Dendritic cell treated with granulocyte-macrophage colony-stimulating factor and Interleukin-4, amounts not matched to agents 40 ng/mL and 50 ng/mL, for 4 days (primary cell): Measurements from ENCODE around the gene FAM217A.
"Not testable (repeated sequence)": the region's sequence is repeated elsewhere in the genome, so short reads cannot be mapped to it uniquely, and the experiment has no call there.

Experiments
- H3K27ac Mint-ChIP-seq: one replicate; pipeline ENCODE4 v1.8.0; 2022; ENCODE audit warnings: mild to moderate bottlenecking, mixed read lengths
- H3K27me3 Mint-ChIP-seq: one replicate; pipeline ENCODE4 v1.8.0; 2022; ENCODE audit warnings: mild to moderate bottlenecking, mixed read lengths
- H3K36me3 Mint-ChIP-seq: one replicate; pipeline ENCODE4 v1.8.0; 2022; ENCODE audit warnings: low read depth, mixed read lengths
- H3K4me1 Mint-ChIP-seq: one replicate; pipeline ENCODE4 v1.8.0; 2022; ENCODE audit warnings: low read depth, mixed read lengths
- H3K4me3 Mint-ChIP-seq: one replicate; pipeline ENCODE4 v1.8.0; 2022; ENCODE audit warnings: mild to moderate bottlenecking, moderate library complexity, mixed read lengths
- H3K9me3 Mint-ChIP-seq: one replicate; pipeline ENCODE4 v1.8.0; 2022; ENCODE audit warnings: mixed read lengths
- intact Hi-C: fragments of 100-400 bp; cut with micrococcal nuclease; formaldehyde crosslinking; loops from one replicate; pipeline ENCODE4 v1.15.0; 2022

FAM217A gene, protein sequence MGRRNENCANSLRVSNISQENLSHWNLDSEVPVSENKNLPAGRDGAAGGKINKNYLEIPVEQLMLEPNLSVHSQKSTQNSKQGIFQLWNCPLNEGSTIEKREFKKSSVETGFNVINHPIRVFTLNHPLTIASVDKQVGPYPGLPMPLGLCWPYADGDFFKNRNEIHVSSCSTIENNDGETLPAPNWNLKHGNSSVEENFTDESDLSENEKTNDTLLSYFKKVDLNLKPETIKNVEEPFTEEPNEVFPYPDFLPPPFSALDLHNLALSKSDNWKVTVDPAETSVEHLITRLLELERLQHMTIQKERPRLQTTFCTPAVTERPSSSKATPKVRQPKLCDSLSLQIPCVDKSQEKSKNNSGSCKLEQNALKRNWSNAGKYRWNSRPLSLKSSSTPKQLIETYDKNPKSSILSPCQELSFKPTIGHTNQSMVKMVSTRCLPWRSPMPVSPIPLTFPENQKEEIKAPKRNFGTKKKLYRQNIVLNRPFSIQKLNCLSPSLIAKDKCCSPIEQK

DNA sequence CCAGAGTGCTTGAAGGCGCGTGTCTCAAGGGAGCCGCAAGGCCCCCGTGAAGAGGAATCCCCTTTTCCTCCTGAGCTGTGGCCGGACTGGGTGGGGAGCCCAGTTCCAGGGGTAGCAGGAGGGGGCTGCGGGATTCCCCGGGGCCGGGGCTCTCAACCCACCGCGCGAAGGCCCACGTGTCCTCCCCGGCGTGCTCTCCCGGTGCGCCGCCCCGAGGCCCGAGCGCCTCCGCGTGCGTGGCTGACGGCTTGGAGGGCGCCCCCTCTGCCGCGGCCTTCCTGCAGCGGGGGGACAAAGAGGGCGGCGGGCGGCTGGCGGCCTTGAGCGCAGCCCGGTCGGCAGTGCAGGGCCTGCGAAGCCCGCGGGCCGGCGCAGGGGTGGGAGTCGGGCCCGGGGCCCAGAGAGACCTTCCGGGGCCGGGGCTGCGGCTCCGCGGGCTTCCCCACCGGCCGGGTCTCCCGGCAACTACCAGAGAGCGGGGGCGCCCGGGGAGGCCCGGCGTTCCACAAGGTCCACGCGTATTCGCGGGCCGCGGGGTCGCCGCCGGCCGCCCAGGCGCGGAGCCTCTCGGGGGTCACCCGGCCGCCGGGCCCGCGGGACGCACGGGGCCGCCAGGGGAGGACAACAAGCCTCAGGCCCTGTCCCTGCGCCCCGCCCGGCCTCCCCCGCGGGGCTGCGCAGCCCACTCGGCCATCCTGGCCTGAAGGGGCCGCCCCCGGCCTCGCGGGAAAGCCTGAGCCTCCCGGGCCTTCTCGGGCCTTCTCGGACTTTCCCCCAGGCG lies at the start of gene FAM217A:
Gene FAM217A (minus strand): TSS at position 447 of the 781 bp plus-strand sequence. CDS start 1,723 bp downstream, outside the sequence.
- Mint-ChIP-seq H3K36me3 (no peaks in the 10 kb centered on the region), H3K27me3 (peaks cover 20% of the 10 kb centered on the region), H3K9me3 (no peaks in the 10 kb centered on the region), H3K4me3 (no peak within 1 kb of the TSS), H3K4me1 (no peaks in the 10 kb centered on the region), H3K27ac (no peak within 1 kb of the TSS)
- intact Hi-C loops, result no loop called here

DNA sequence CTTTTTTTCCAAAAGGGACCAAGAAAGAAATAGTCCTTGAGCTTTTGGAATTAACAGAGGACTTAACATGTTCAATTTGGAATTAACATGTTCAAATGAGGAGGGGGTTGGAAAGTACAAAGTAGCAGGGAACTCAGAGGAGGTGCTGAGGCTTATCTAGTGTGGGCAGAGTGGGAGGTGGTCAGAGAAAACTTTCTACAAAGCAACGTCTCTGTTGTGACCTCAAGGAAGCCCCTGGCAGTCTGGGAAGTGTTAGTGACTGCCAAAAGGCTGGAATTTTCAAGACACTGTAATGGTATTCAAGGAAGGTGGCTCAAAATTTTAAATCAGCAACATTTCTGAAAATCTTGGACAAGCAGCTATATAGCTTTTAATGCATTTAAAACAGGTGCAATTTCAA lies 49.1 kb upstream of the FAM217A start:
- peaks cover 82% of the 10 kb centered on the region for H3K36me3 Mint-ChIP-seq
- H3K4me3 Mint-ChIP-seq, result no peak overlapping the region
- H3K9me3 Mint-ChIP-seq, result no peaks in the 10 kb centered on the region
- intact Hi-C loops, result loop anchor here (10.0 kb wide), 1 partner anchor 73 kb away; no protein-coding TSS in a partner anchor
- no peaks in the 10 kb centered on the region for H3K27me3 Mint-ChIP-seq
- no peak overlapping the region for H3K27ac Mint-ChIP-seq
- peaks cover 12% of the 10 kb centered on the region for H3K4me1 Mint-ChIP-seq

DNA sequence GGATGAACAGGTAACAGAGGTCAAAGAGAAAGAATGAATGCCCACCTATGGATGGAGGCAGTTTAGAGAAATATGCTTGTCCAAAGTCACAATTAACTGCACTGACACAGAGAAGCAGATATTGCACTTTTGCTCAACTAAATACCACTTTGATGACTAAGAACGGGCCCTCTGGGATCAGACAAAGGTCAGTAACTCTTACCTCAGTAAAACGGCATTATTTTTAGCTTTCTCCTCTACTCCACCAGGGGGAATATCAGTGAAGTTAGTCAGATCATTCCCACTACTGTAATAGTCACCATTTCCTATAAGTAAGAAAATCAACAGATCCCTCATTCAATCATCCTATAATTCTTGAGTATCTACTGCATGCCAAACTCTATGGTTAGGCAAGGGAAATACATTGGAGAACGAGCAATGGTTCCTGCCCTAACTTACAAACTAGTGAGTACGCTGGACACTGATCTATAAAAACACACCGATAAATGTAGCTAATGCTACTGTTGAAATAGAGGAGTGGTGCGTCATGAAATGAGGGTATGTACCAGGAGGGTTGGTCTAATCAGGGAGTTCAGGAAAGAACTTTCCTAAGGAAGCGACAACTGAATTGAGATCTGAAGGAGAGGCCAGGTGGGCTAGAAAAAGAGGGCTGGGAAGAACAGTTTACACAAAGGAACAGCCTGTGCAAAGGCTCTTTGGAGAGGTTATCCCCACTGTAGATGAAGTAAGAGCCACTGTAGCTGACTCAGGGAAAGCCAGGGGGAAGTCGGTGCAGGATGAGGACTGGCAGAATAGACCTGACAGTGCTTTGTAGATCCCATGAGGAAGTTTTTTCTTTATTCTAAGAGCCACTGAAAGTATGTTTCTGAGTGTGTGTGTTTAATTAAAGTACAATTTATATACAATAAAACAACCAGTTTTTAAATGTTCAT lies 47.3 kb upstream of the FAM217A start:
- intact Hi-C loops, result loop anchor here (10.0 kb wide), 1 partner anchor 71 kb away; no protein-coding TSS in a partner anchor
- H3K4me1 Mint-ChIP-seq, result peaks cover 8% of the 10 kb centered on the region
- H3K36me3 Mint-ChIP-seq, result peaks cover 82% of the 10 kb centered on the region
- no peak overlapping the region for H3K4me3 Mint-ChIP-seq
- H3K9me3 Mint-ChIP-seq, result no peaks in the 10 kb centered on the region
- H3K27me3 Mint-ChIP-seq, result no peaks in the 10 kb centered on the region
- no peak overlapping the region for H3K27ac Mint-ChIP-seq

DNA sequence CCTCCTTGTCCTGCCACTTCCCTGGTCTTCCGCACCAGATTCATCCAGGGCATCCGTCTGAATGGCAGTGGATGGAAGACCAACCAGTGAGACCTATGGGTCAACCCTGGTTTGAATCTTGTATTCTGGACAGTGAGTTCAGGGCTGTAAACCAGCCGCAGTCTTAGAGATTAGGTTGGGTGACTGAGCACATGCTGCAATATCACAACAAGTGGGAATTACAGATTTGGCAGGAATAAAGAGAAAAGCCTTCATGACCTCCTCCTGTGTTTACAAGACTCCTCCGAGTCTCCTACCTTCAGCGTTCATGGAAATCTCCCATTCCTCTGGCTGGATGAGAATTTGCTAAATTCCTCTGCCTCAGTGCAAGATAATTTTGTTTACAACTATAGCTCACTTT lies 46.6 kb upstream of the FAM217A start:
- Mint-ChIP-seq H3K36me3 (peaks cover 84% of the 10 kb centered on the region), H3K27ac (no peak overlapping the region), H3K4me3 (no peak overlapping the region), H3K27me3 (no peaks in the 10 kb centered on the region), H3K4me1 (peaks cover 8% of the 10 kb centered on the region), H3K9me3 (no peaks in the 10 kb centered on the region)
- intact Hi-C loops, result loop anchor here (10.0 kb wide), 1 partner anchor 71 kb away; no protein-coding TSS in a partner anchor

DNA sequence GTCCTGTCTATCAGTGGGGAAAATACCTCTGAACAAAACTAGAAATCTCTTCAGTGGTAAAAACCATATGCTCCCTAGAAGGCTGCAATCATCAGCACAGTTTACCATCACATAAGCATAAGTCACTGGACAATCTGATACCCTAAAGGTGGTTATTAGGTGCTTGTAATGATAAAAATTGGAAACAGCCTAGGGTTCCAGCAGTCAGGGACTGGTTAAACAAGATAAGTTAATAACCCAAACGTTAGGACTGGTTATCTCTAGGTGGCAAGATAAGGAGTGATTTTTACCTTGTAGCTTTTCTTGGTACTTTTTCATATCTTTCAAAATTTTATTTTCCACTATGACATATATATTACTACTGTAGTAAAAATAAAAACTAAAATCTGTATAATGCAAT lies 45.4 kb upstream of the FAM217A start:
- no peak overlapping the region for H3K27ac Mint-ChIP-seq
- H3K4me3 Mint-ChIP-seq, result no peak overlapping the region
- intact Hi-C loops, result loop anchor here (10.0 kb wide), 1 partner anchor 70 kb away; no protein-coding TSS in a partner anchor
- H3K9me3 Mint-ChIP-seq, result no peaks in the 10 kb centered on the region
- peaks cover 8% of the 10 kb centered on the region for H3K4me1 Mint-ChIP-seq
- no peaks in the 10 kb centered on the region for H3K27me3 Mint-ChIP-seq
- H3K36me3 Mint-ChIP-seq, result peaks cover 82% of the 10 kb centered on the region

DNA sequence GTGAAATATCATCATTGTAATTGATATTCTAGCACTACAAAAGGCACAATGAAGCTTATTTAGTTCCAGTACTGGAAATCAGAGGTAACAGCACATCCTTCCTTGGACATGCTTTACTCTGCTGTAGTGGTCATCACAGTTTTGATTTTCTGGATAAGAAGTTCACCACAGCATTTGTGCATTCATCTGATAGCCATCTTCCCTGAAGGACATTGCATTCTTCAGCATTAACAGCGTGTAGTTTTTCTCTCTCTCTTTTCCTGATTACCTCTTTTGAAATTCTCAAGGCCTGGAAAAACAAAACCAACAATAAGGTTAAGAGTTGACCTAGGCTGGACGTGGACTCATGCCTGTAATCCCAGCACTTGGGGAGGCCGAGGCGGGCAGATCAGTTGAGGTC lies 36.8 kb upstream of the FAM217A start:
- intact Hi-C loops, result no loop called here
- Mint-ChIP-seq H3K27me3 (peaks cover 1% of the 10 kb centered on the region), H3K4me3 (no peak overlapping the region), H3K9me3 (peaks cover 12% of the 10 kb centered on the region), H3K36me3 (peaks cover 58% of the 10 kb centered on the region), H3K4me1 (no peaks in the 10 kb centered on the region), H3K27ac (no peak overlapping the region)

DNA sequence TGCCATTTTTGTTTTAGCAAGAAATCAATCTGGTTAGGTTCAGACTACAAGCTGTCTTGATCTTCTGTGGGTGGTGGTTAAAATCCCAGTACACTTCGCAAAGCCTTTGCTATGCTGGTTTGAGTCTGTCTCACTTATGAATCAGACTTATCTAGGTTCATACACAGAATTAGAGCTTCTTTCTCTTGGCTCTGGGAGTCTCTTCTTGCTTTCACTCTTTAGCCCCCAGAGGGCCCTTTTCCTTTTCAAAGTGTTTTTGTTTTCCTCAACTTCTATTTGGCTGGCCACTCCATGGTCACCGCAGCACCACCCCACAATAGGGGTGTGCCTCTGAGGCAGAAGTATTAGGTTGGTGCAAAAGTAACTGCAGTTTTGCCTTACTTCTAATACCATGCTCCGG lies 35.2 kb upstream of the FAM217A start:
- Mint-ChIP-seq H3K27ac (no peak overlapping the region), H3K27me3 (peaks cover 3% of the 10 kb centered on the region), H3K9me3 (peaks cover 12% of the 10 kb centered on the region), H3K4me1 (no peaks in the 10 kb centered on the region), H3K4me3 (no peak overlapping the region), H3K36me3 (peaks cover 45% of the 10 kb centered on the region)
- intact Hi-C loops, result no loop called here

DNA sequence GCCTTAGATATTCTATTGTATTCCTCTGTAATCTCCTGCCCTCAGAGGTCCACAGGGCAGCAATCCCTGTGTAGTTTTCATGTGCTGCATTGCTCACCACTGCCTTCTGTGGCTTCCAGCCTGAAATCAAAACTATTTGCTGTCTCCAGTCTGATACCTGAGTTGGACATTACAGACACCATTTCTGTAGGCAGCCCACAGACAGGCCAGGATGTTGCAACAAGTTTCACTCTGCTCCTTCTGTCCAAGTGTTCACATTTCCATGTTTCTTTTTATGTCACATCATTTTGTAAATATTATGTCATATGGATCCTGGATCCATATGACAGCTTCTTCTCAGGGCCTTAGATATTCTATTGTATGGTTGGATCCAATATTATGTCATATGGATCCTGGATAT lies 34.7 kb upstream of the FAM217A start:
- H3K4me1 Mint-ChIP-seq, result no peaks in the 10 kb centered on the region
- H3K27ac Mint-ChIP-seq, result no peak overlapping the region
- no peak overlapping the region for H3K4me3 Mint-ChIP-seq
- H3K9me3 Mint-ChIP-seq, result peaks cover 12% of the 10 kb centered on the region
- peaks cover 3% of the 10 kb centered on the region for H3K27me3 Mint-ChIP-seq
- H3K36me3 Mint-ChIP-seq, result peaks cover 41% of the 10 kb centered on the region
- intact Hi-C loops, result no loop called here

DNA sequence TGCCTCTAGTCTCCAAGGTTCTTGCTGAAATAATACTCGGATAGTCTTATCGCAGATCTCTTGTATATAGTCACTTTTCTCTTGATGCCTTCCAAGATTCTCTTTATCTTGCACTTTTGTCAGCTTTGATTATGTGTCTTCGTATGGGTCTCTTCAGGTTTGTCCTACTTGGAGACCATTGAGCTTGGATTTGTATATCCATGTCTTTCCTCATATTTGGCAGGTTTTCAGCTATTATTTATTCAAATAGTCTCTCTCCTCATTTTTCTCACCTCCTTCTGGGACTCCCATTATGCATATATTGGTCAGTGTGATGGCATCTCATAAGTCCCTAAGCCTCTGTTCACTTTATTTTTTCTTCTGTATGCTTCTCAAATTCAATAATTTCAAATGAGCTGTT lies 33.4 kb upstream of the FAM217A start:
- no peak overlapping the region for H3K27ac Mint-ChIP-seq
- H3K27me3 Mint-ChIP-seq, result peaks cover 3% of the 10 kb centered on the region

DNA sequence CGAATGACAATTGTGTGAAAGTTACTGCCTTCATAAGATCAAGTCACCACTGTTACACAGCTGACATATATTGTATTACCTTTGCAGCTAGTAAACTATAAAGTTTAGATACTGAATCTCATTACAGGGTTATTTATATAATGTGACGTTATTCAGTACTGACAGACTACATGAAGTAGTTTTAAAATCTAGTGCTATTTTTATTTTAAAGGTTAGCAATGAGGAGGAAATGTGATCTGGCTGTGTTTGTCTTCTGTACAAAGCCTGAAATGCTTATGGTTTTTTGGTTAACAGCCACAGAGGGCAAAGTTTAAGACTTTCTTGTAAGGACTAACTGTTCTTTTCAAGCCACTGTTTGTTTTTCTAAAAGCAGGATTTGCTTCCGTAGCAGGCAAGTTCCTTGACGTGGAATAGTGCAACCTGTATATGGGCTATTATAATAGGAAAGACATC lies 30.5 kb upstream of the FAM217A start:
- H3K27me3 Mint-ChIP-seq, H3K4me3 Mint-ChIP-seq, H3K36me3 Mint-ChIP-seq, intact Hi-C loops, H3K4me1 Mint-ChIP-seq, H3K27ac Mint-ChIP-seq: not testable (repeated sequence)
- H3K9me3 Mint-ChIP-seq, result peaks cover 12% of the 10 kb centered on the region

More for the DNA sequence above, 33.4 kb upstream of the FAM217A start:
- intact Hi-C loops, result no loop called here
- H3K4me1 Mint-ChIP-seq, result no peaks in the 10 kb centered on the region
- peaks cover 12% of the 10 kb centered on the region for H3K9me3 Mint-ChIP-seq
- H3K36me3 Mint-ChIP-seq, result peaks cover 28% of the 10 kb centered on the region
- H3K4me3 Mint-ChIP-seq, result no peak overlapping the region

DNA sequence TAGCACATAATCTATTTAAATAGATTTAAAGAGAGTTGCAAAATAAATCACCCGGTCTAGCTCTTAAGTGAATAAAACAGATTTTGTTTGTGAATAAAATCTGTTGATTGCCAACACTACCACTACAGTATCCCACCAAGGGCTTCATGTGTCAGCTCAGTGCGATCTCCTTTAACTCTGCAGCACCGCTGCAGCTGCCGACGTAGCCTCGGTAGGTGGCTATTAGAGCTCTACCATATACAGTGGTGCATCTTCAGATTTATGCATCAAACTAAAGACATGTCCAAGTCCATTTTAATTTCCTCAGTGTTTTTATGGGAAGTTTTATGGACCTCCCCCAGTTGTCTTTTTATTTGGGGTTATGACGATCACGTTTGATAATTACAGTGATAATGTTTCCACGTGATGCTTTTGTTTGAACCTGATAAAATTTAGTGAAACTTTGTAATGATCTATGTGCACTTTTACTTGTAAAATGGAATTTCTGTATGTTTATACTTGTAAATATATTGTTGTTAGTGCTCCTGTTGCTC lies 29.7 kb upstream of the FAM217A start:
- Mint-ChIP-seq H3K9me3 (peaks cover 12% of the 10 kb centered on the region), H3K4me1 (no peaks in the 10 kb centered on the region), H3K27ac (no peak overlapping the region), H3K27me3 (peaks cover 3% of the 10 kb centered on the region), H3K4me3 (no peak overlapping the region), H3K36me3 (no peaks in the 10 kb centered on the region)
- intact Hi-C loops, result no loop called here

DNA sequence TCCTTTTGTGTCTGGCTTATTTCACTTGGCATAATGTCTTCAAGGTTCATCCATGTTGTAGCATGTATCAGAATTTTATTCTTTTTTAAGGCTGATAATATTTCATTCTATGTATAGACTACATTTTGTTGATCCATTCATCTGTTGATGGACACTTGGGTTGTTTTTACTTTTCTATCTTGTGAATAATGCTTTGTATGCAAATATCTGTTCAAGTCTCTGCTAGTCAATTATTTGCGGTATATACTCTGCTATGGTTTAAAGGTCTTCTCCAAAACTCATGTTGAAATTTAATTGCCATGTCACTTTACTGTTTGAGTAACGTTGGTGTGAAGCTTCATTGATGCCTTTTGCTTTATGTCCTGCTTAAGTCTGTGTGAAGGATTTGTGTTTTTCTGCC lies 28.9 kb upstream of the FAM217A start:
- Mint-ChIP-seq H3K4me1 (no peaks in the 10 kb centered on the region), H3K9me3 (peaks cover 9% of the 10 kb centered on the region), H3K4me3 (no peak overlapping the region), H3K27ac (no peak overlapping the region), H3K27me3 (peaks cover 3% of the 10 kb centered on the region), H3K36me3 (no peaks in the 10 kb centered on the region)
- intact Hi-C loops, result no loop called here

DNA sequence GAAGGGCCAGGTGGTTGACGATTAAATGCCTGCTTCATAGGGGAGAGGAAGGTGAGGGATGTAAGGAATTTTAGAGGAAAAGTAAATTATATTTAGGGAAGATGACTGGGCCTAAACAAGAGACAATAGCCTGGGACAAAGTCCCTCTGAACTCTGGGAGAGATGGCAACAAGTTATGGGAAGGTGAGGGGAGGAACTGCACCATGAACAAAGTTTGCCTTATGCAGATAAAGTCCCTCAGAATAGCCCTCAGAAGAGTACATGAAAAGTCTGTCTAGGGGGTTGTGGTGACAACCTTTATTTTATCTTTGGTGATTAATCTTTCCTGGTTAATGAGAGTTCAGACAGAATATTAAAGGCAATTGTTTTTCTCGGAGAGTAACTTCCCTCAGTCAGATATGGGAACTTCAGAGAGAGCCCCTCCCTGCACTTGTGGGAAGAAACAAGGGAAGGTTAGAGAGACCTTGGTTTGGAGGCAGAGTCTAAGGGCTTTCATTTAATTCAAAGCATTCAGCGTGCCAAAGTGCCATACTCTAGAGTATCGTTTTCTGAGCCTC lies 27.1 kb upstream of the FAM217A start:
- Mint-ChIP-seq H3K9me3 (peaks cover 2% of the 10 kb centered on the region), H3K4me1 (no peaks in the 10 kb centered on the region), H3K4me3 (no peak overlapping the region), H3K36me3 (no peaks in the 10 kb centered on the region), H3K27ac (no peak overlapping the region), H3K27me3 (peaks cover 3% of the 10 kb centered on the region)
- intact Hi-C loops, result no loop called here
